A549 (cell line): ENCODE measurements around the gene METTL5. TPM values are rescaled to one million over a fixed set of nuclear protein-coding genes. Genes with fewer than 3 reads are reported as not detected.

Experiments
- ATAC-seq, 2 experiments: fragments of 200-7000 bp in 1 of 2; fragments of >200 bp in 1 of 2; cut with Nextera tagmentation in 1 of 2; cut with Tn5 transposase in 1 of 2; 3 replicates each; pipeline versions ENCODE4 v1.8.0 to v1.9.1; 2018 to 2020; ENCODE audit warnings: mild to moderate bottlenecking in 1 of 2, moderate library complexity in 1 of 2
- CTCF ChIA-PET: fragments of 300-600 bp; sonication (Branson Sonifier 250); formaldehyde crosslinking; extraction: SDS; loops from one replicate; lab custom pipeline; 2021; ENCODE audit warnings: antibody characterized with exemption, inconsistent platforms; lab: Yijun Ruan, JAX
- POLR2A ChIA-PET: fragments of 350-600 bp; formaldehyde crosslinking; extraction: SDS; loops from one replicate; lab custom pipeline; 2021; ENCODE audit warnings: antibody characterized with exemption, inconsistent platforms; lab: Yijun Ruan, JAX
- DNase-seq, 2 experiments: peaks; one replicate each; pipeline versions ENCODE4 v3.0.0 to v3.0.0-alpha.2; 2011 to 2016; ENCODE audit warnings: low read depth in 1 of 2, low spot score in 1 of 2
- FAIRE-seq: peaks from 2 replicates; lab custom pipeline; 2011; peaks lifted over from hg19 to GRCh38; lab: Jason Lieb, UNC
- H3K27ac ChIP-seq, 2 experiments: fragments of >200 bp; sonication (Bioruptor Twin); formaldehyde crosslinking; 3 replicates each; pipeline ENCODE4 v1.5.1; 2016 to 2017
- H3K4me1 ChIP-seq: fragments of >200 bp; sonication (Bioruptor Twin); formaldehyde crosslinking; 3 replicates; pipeline ENCODE4 v1.6.1; 2016
- H3K4me2 ChIP-seq: fragments of >200 bp; sonication (Bioruptor Twin); formaldehyde crosslinking; 3 replicates; pipeline ENCODE4 v1.6.1; 2016
- H3K4me3 ChIP-seq: fragments of >200 bp; sonication (Bioruptor Twin); formaldehyde crosslinking; 3 replicates; pipeline ENCODE4 v1.5.1; 2016
- H3K9me3 ChIP-seq: fragments of >200 bp; sonication (Bioruptor Twin); formaldehyde crosslinking; 3 replicates; pipeline ENCODE4 v1.6.1; 2016
- BHLHE40 ChIP-seq: IDR thresholded peaks from 2 replicates; pipeline ENCODE4 v1.6.1; 2012; ENCODE audit warnings: low read depth, low read length, inconsistent platforms
- CBX2 ChIP-seq: fragments of 200-600 bp; sonication (generic); IDR thresholded peaks from 2 replicates; pipeline ENCODE4 v1.6.1; 2016; ENCODE audit warnings: low read depth, mild to moderate bottlenecking, borderline replicate concordance
- CBX8 ChIP-seq: fragments of 200-600 bp; sonication (generic); IDR thresholded peaks from 2 replicates; pipeline ENCODE4 v1.6.1; 2016
- CEBPB ChIP-seq, 2 experiments: fragments of >200 bp in 1 of 2; sonication (Bioruptor Twin) in 1 of 2; formaldehyde crosslinking in 1 of 2; IDR thresholded peaks; 2 replicates each; pipeline ENCODE4 v1.6.1; 2012 to 2016
- CHD2 ChIP-seq: fragments of 150-350 bp; IDR thresholded peaks from 2 replicates; pipeline ENCODE4 v1.6.1; 2014; ENCODE audit warnings: low read length; ENCODE audit not compliant: partially characterized antibody
- EHF ChIP-seq: fragments of 250-450 bp; sonication (Bioruptor Pico); IDR thresholded peaks from 2 replicates; pipeline ENCODE4 v1.5.0; 2020; ENCODE audit warnings: mild to moderate bottlenecking
- GATA3 ChIP-seq: IDR thresholded peaks from 2 replicates; pipeline ENCODE4 v1.6.1; 2012; ENCODE audit warnings: borderline replicate concordance
- HDAC2 ChIP-seq: fragments of 200-600 bp; sonication (generic); IDR thresholded peaks from 2 replicates; pipeline ENCODE4 v1.6.1; 2016
- HEYL ChIP-seq: fragments of 250-450 bp; sonication (Bioruptor Pico); IDR thresholded peaks from 2 replicates; pipeline ENCODE4 v1.8.0; 2021; ENCODE audit warnings: mild to moderate bottlenecking, moderate library complexity
- JUN ChIP-seq, 2 experiments: fragments of >200 bp; sonication (Bioruptor Twin); formaldehyde crosslinking; IDR thresholded peaks; 2 replicates in 1 of 2; 3 replicates in 1 of 2; pipeline ENCODE4 v1.6.1; 2016 to 2017
- KDM1A ChIP-seq: fragments of 200-600 bp; sonication (generic); IDR thresholded peaks from 2 replicates; pipeline ENCODE4 v1.6.1; 2016; ENCODE audit warnings: low read depth, mild to moderate bottlenecking
- KDM5A ChIP-seq: fragments of 200-600 bp; sonication (generic); IDR thresholded peaks from 2 replicates; pipeline ENCODE4 v1.6.1; 2016; ENCODE audit warnings: antibody characterized with exemption, mild to moderate bottlenecking
- MAFK ChIP-seq: fragments of 450-650 bp; IDR thresholded peaks from 2 replicates; pipeline ENCODE4 v1.6.1; 2014; ENCODE audit not compliant: partially characterized antibody
- MYC ChIP-seq: IDR thresholded peaks from 2 replicates; pipeline ENCODE4 v1.6.1; 2012; ENCODE audit warnings: mild to moderate bottlenecking, inconsistent platforms, low read length, improper control_type of control experiment, borderline replicate concordance
- NPAS2 ChIP-seq: fragments of 250-450 bp; sonication (Bioruptor Pico); IDR thresholded peaks from 2 replicates; pipeline ENCODE4 v1.8.0; 2022; ENCODE audit warnings: mild to moderate bottlenecking, moderate library complexity, borderline replicate concordance
- POLR2A ChIP-seq: IDR thresholded peaks from 2 replicates; pipeline ENCODE4 v1.6.1; 2012; ENCODE audit warnings: mild to moderate bottlenecking, low read length
- TP53 ChIP-seq: fragments of 250-450 bp; sonication (Bioruptor Pico); IDR thresholded peaks from 2 replicates; pipeline ENCODE4 v1.5.0; 2021; ENCODE audit warnings: mild to moderate bottlenecking, moderate library complexity
- ZC3H11A ChIP-seq: fragments of 450-650 bp; IDR thresholded peaks from 2 replicates; pipeline ENCODE4 v1.6.1; 2014; ENCODE audit warnings: antibody characterized with exemption, mild to moderate bottlenecking
- ZFP36 ChIP-seq: fragments of 450-650 bp; IDR thresholded peaks from 2 replicates; pipeline ENCODE4 v1.6.1; 2014; ENCODE audit warnings: borderline replicate concordance; ENCODE audit not compliant: partially characterized antibody
- ZSCAN20 ChIP-seq: fragments of 250-450 bp; sonication (Bioruptor Pico); IDR thresholded peaks from 2 replicates; pipeline ENCODE4 v1.8.0; 2022; ENCODE audit warnings: mild to moderate bottlenecking, moderate library complexity
- WGBS: methylation state at CpG from one replicate; pipeline ENCODE4 v1.1.6; 2017; ENCODE audit errors: missing lambda C conversion rate; 5-methylcytosine and 5-hydroxymethylcytosine counted together
- polyA plus RNA-seq, 4 experiments: library from polyadenylated mRNA; depleted of rRNA in 3 of 4; stranded (reverse); fragments of >200 nt; fragmentation: RNase III in 1 of 4; extraction: RNeasy Plus Mini Kit Qiagen cat#74134 plus additional on column Dnase treatment in 1 of 4; gene quantifications; 2 replicates in 3 of 4; 3 replicates in 1 of 4; pipeline ENCODE4 v1.2.3, GENCODE V29; 2011 to 2017
- TF ChIP-seq, protein P1 (sequence below): fragments of >200 bp; sonication (Bioruptor Twin); formaldehyde crosslinking; IDR thresholded peaks from 3 replicates; pipeline ENCODE4 v1.6.1; 2016
- TF ChIP-seq, protein P2 (sequence below): fragments of >200 bp; sonication (Bioruptor Twin); formaldehyde crosslinking; IDR thresholded peaks from 3 replicates; pipeline ENCODE4 v1.5.1; 2016
- TF ChIP-seq, protein P3 (sequence below): fragments of >200 bp; sonication (Bioruptor Twin); formaldehyde crosslinking; IDR thresholded peaks from 2 replicates; pipeline ENCODE4 v1.6.1; 2016

The METTL5 gene
- polyA plus RNA-seq, 2 of the 4 experiments (the other 2 are of a cell fraction), result 86.9 to 97.6 TPM

DNA sequence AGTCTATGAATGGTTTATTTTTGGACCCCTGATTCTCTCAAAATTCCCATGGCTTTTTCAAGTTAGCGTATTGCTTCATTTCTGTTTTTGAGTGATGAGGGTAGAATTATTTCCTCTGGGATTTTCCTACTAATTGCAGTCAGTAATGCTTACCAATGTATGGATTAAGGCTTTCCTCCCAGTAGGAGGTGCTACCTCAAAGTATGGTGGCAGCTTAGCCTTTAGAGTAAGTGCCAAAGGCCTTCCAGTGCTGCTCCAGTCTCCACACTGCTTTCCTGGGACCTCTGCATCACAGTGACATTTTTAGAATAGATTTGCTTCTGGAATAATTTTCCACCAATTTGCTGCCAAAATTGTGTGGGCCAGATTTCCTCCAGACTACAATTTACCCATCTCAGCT is 42.2 kb downstream of the METTL5 start:
- 94% methylated on average over 1 of the region's 1 CpG for WGBS
- ChIA-PET POLR2A (no interaction called here), CTCF (no interaction called here)
- no peaks in the 10 kb centered on the region for H3K4me1 ChIP-seq
- no peak overlapping the region for H3K27ac ChIP-seq
- no peaks in the 10 kb centered on the region for H3K9me3 ChIP-seq
- no peak overlapping the region for H3K4me3 ChIP-seq
- ATAC-seq, result no peak
- TF ChIP-seq ZFP36 (no peak), CBX2 (no peak), MAFK (no peak), POLR2A (no peak), CHD2 (no peak), GATA3 (no peak), EHF (CRISPR knock-in tag) (no peak), KDM5A (no peak), MYC (no peak), CEBPB (IDR thresholded peaks at IDR 0.05) (no peak), ZC3H11A (no peak), HEYL (no peak), ZSCAN20 (CRISPR knock-in tag) (no peak), HDAC2 (no peak), TP53 (CRISPR knock-in tag) (no peak), JUN (IDR thresholded peaks at IDR 0.05) (no peak), CBX8 (no peak), KDM1A (no peak)
- TF ChIP-seq, protein P1, sequence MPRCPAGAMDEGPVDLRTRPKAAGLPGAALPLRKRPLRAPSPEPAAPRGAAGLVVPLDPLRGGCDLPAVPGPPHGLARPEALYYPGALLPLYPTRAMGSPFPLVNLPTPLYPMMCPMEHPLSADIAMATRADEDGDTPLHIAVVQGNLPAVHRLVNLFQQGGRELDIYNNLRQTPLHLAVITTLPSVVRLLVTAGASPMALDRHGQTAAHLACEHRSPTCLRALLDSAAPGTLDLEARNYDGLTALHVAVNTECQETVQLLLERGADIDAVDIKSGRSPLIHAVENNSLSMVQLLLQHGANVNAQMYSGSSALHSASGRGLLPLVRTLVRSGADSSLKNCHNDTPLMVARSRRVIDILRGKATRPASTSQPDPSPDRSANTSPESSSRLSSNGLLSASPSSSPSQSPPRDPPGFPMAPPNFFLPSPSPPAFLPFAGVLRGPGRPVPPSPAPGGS, result no peak
- TF ChIP-seq, protein P2, sequence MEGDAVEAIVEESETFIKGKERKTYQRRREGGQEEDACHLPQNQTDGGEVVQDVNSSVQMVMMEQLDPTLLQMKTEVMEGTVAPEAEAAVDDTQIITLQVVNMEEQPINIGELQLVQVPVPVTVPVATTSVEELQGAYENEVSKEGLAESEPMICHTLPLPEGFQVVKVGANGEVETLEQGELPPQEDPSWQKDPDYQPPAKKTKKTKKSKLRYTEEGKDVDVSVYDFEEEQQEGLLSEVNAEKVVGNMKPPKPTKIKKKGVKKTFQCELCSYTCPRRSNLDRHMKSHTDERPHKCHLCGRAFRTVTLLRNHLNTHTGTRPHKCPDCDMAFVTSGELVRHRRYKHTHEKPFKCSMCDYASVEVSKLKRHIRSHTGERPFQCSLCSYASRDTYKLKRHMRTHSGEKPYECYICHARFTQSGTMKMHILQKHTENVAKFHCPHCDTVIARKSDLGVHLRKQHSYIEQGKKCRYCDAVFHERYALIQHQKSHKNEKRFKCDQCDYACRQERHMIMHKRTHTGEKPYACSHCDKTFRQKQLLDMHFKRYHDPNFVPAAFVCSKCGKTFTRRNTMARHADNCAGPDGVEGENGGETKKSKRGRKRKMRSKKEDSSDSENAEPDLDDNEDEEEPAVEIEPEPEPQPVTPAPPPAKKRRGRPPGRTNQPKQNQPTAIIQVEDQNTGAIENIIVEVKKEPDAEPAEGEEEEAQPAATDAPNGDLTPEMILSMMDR, result no peak
- TF ChIP-seq, all 56 proteins: peak for 0
- DNase-seq, result no peak
- no peak overlapping the region for H3K4me2 ChIP-seq
- no peak for FAIRE-seq

DNA sequence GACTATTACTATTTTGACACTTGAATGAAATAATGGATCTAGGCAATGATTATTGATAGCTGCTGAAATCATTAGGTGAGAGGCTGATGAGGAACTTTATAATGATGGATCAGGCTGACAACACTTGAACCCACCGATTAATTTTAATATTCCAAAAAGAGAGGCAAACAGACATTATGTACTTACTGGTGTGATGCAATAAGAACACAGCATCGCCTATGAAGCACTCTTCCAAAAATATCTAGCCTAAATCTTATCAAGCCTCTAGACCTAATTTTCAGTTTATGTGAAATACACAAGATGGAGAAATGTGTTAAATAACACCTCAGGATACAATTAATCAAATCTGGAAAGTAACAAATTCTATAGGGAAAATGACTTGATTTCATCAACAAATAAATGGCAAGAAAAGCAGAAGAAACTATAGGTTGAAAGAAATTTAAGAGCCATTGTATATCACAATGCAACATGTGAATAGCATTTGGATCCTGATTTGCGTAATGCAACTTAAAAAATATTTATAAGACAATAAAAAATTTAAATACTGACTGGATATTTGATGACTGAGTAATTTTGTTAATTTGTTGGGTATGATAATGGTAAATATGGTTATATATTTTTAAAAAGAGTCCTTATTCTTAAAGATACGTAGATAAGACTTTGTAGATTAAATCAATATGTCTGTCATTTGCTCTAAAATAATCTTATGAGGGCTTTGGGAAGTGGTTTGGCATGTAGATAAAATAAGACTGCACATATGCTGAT is 43.3 kb downstream of the METTL5 start:
- Histone ChIP-seq H3K4me2 (no peak overlapping the region), H3K27ac (no peak overlapping the region), H3K4me3 (no peak overlapping the region), H3K9me3 (no peaks in the 10 kb centered on the region), H3K4me1 (no peaks in the 10 kb centered on the region)
- POLR2A ChIA-PET, result no interaction called here
- no peak for ATAC-seq
- no peak for FAIRE-seq
- 61% methylated on average over 4 of the region's 4 CpGs for whole genome bisulfite sequencing
- DNase-seq, result no peak
- TF ChIP-seq BHLHE40 (no peak), MAFK (peak; percentile 23), NPAS2 (CRISPR knock-in tag) (no peak)
- TF ChIP-seq, protein P3, sequence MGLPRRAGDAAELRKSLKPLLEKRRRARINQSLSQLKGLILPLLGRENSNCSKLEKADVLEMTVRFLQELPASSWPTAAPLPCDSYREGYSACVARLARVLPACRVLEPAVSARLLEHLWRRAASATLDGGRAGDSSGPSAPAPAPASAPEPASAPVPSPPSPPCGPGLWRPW, result no peak
- CTCF ChIA-PET, result no interaction called here
